ENCODE data around the gene MSI1.
A peak's percentile ranks its signal among the peaks of the same experiment; 100 is the strongest.

MSI1 gene

GRCh38 chr12:120361506-120362208 is 7.3 kb downstream of the MSI1 start:
- TF ChIP-seq JUND (IDR thresholded peaks at IDR 0.05; ENCODE audit: low read depth) = no peak
- DNase-seq (ENCODE audit: low read depth in 1 of 2, low spot score in 1 of 2) = no peak
- in situ Hi-C loops (cut with HindIII; ENCODE audit: low pct_unique_long_range_greater_than_20kb, low sequenced_read_pairs) = no loop called here

DNA sequence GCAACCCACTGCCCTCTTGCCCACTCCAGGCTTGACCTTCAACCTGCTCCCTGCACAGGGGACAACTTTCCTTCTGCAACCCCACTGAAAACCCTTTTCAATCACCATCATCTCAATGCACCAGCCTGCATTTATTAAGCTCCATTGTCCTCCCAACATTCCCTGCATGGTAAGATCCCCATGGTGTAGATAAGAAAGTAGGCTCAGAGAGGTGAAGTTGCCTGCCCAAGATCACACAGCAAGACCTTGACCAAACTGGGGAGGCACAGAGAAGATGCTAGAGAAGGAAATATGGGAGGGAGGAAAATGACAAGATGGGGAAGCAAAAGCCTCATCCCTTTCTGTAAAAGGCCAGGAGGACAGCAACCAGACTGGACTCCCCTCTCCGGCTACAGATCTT is 9.8 kb downstream of the MSI1 start:
- TF ChIP-seq JUND (IDR thresholded peaks at IDR 0.05; ENCODE audit: low read depth) = no peak
- DNase-seq (ENCODE audit: low read depth in 1 of 2, low spot score in 1 of 2) = no peak
- in situ Hi-C loops (cut with HindIII; ENCODE audit: low pct_unique_long_range_greater_than_20kb, low sequenced_read_pairs) = no loop called here

- in situ Hi-C loops (cut with HindIII; ENCODE audit: low pct_unique_long_range_greater_than_20kb, low sequenced_read_pairs) = no loop called here
- TF ChIP-seq JUND (IDR thresholded peaks at IDR 0.05; ENCODE audit: low read depth) = no peak
- DNase-seq (ENCODE audit: low read depth in 1 of 2, low spot score in 1 of 2) = peak in 1 of 2 experiments; percentile 51
These were observed 10.4 kb downstream of the MSI1 start for GRCh38 chr12:120358412-120359100.

- DNase-seq (ENCODE audit: low read depth in 1 of 2, low spot score in 1 of 2) = no peak
- TF ChIP-seq JUND (IDR thresholded peaks at IDR 0.05; ENCODE audit: low read depth) = no peak
- in situ Hi-C loops (cut with HindIII; ENCODE audit: low pct_unique_long_range_greater_than_20kb, low sequenced_read_pairs) = no loop called here
These were observed 11.9 kb downstream of the MSI1 start for GRCh38 chr12:120357104-120357503.

- DNase-seq (ENCODE audit: low read depth in 1 of 2, low spot score in 1 of 2) = peak; percentile 83 to 98
- TF ChIP-seq JUND (IDR thresholded peaks at IDR 0.05; ENCODE audit: low read depth) = no peak
- in situ Hi-C loops (cut with HindIII; ENCODE audit: low pct_unique_long_range_greater_than_20kb, low sequenced_read_pairs) = no loop called here
These were observed 12.4 kb downstream of the MSI1 start for GRCh38 chr12:120356567-120357030.

DNA sequence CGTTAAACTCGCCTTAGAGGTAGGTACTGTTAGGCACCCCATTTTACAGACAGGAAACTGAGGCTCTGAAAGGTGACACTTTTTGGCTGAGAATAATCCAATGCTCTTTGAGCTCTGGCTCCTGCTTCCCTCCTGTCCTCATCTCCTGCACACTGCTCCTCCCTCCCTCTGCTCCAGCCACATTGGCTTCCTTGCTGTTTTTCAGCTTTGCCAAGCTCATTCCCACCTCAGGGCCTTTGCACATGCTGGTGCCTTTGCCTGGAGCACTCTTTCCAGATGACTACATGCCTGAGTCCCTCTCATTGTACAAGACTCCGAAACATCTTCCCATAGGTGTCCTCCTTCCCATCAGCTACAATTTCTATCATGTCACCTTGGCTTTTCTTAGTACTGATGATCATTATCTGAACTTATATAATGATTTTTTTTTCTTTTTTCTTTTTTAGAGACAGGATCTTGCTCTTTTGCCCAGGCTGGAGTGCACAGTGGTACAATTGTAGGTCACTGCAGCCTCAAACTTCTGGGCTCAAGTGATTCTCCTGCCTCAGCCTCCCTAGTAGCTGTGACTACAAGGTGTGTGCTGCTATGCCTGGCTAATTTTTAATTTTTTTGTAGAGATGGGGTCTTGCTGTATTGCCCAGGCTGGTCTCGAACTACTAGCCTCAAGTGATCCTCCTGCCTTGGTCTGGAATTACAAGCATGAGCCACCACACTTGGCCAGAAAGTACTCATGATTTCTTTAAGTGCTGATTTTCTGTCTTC is 15.2 kb downstream of the MSI1 start:
- in situ Hi-C loops (cut with HindIII; ENCODE audit: low pct_unique_long_range_greater_than_20kb, low sequenced_read_pairs) = no loop called here
- DNase-seq (ENCODE audit: low read depth in 1 of 2, low spot score in 1 of 2) = no peak
- TF ChIP-seq JUND (IDR thresholded peaks at IDR 0.05; ENCODE audit: low read depth) = no peak

GRCh38 chr12:120353136-120353535 is 15.8 kb downstream of the MSI1 start:
- in situ Hi-C loops (cut with HindIII; ENCODE audit: low pct_unique_long_range_greater_than_20kb, low sequenced_read_pairs) = no loop called here
- DNase-seq (ENCODE audit: low read depth in 1 of 2, low spot score in 1 of 2) = no peak
- TF ChIP-seq JUND (IDR thresholded peaks at IDR 0.05; ENCODE audit: low read depth) = no peak

DNA sequence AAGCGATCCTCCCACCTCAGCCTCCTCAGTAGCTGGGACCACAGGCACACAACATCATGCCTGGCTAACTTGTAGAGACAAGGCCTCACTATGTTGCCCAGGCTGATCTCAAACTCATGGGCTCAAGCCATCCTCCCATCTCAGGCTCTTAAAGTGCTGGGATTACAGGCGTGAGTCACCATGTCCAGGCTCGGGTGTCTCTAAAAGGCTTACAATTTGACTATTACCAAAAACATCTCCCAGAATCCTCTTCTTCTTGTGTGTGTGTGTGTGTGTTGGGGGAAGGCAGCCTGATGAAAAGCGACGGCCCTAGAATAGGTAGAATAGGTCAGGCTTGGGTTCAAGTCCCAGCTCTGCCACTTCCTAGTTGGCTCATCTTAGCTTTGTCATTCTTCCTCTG is 16.8 kb downstream of the MSI1 start:
- DNase-seq (ENCODE audit: low read depth in 1 of 2, low spot score in 1 of 2) = no peak
- TF ChIP-seq JUND (IDR thresholded peaks at IDR 0.05; ENCODE audit: low read depth) = no peak
- in situ Hi-C loops (cut with HindIII; ENCODE audit: low pct_unique_long_range_greater_than_20kb, low sequenced_read_pairs) = no loop called here

DNA sequence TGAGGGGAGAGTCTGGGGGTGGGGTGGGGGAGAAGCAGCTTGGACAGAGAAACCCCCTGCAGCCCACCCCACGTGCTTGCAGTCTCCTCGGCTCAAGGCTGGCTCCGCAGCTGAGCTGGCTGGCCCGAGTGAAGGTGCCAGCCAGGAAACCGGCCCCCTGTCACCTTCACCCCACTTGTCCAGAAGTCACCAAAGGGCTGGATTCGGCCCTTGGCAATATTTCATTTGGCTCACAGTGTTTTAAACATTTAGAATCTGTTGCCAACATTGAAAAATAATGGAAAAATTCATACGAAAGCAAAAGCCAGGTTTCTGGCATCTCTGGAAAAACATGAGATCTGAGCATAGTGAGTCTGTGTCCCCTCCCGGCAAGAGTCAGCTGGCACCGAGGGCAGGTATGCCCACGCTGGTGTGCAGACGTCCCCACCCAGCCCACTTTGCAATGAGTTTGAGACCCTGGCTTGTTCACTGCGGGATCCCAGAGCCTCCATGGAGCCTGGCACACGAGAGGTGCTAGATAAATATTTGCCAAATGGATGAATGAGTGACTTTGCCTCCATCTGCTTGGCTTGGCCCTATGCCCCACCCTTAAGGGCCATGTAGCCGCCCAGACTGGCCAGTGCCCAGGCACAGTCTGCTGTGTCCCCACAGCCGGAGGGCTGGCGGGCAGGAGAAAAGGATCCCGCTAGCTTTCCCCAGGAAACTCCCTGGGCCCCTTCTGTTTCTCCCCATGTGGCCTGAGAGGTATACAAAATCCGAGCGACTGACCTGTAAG is 18.2 kb downstream of the MSI1 start:
- no peak for TF ChIP-seq JUND (IDR thresholded peaks at IDR 0.05; ENCODE audit: low read depth)
- in situ Hi-C loops (cut with HindIII; ENCODE audit: low pct_unique_long_range_greater_than_20kb, low sequenced_read_pairs) = no loop called here
- DNase-seq (ENCODE audit: low read depth in 1 of 2, low spot score in 1 of 2) = peak in 1 of 2 experiments; percentile 30

- in situ Hi-C loops (cut with HindIII; ENCODE audit: low pct_unique_long_range_greater_than_20kb, low sequenced_read_pairs) = no loop called here
- no peak for DNase-seq (ENCODE audit: low read depth in 1 of 2, low spot score in 1 of 2)
- no peak for TF ChIP-seq JUND (IDR thresholded peaks at IDR 0.05; ENCODE audit: low read depth)
These were observed 21.2 kb downstream of the MSI1 start for GRCh38 chr12:120347766-120348165.

- DNase-seq (ENCODE audit: low read depth in 1 of 2, low spot score in 1 of 2) = no peak
- TF ChIP-seq JUND (IDR thresholded peaks at IDR 0.05; ENCODE audit: low read depth) = no peak
- in situ Hi-C loops (cut with HindIII; ENCODE audit: low pct_unique_long_range_greater_than_20kb, low sequenced_read_pairs) = no loop called here
These were observed 22.3 kb downstream of the MSI1 start for GRCh38 chr12:120346681-120347080.

- in situ Hi-C loops (cut with HindIII; ENCODE audit: low pct_unique_long_range_greater_than_20kb, low sequenced_read_pairs) = no loop called here
- TF ChIP-seq JUND (IDR thresholded peaks at IDR 0.05; ENCODE audit: low read depth) = no peak
- no peak for DNase-seq (ENCODE audit: low read depth in 1 of 2, low spot score in 1 of 2)
These were observed 22.9 kb downstream of the MSI1 start for GRCh38 chr12:120346031-120346430.
